Measurements from ENCODE around the gene KLHDC7B. TPM values are rescaled to one million over a fixed set of nuclear protein-coding genes. Genes with fewer than 3 reads are reported as not detected.

Gene KLHDC7B
- total RNA-seq, 2 experiments from 2014 or later = 10.6 to 12.0 TPM

- H3K4me1 Mint-ChIP-seq (ENCODE audit: low read depth) = peaks cover 33% of the 10 kb centered on the region
- H3K27me3 Mint-ChIP-seq (ENCODE audit: low read depth) = no peaks in the 10 kb centered on the region
Measured at GRCh38 chr22:50584106-50585096, 38.7 kb downstream of the KLHDC7B start.

GRCh38 chr22:50585238-50585637 lies 39.5 kb downstream of the KLHDC7B start:
- no peak for DNase-seq
- no peak overlapping the region for H3K4me3 Mint-ChIP-seq
- H3K4me1 Mint-ChIP-seq (ENCODE audit: low read depth) = peaks cover 25% of the 10 kb centered on the region
- no peaks in the 10 kb centered on the region for H3K27me3 Mint-ChIP-seq (ENCODE audit: low read depth)
- no peaks in the 10 kb centered on the region for H3K9me3 Mint-ChIP-seq (ENCODE audit: insufficient read depth)
- no peak overlapping the region for H3K27ac Mint-ChIP-seq
- peaks cover 19% of the 10 kb centered on the region for H3K36me3 Mint-ChIP-seq (ENCODE audit: low read depth)
- POLR2A ChIA-PET = no interaction called here
- ATAC-seq = no peak
- CTCF ChIA-PET = no interaction called here

More at GRCh38 chr22:50584106-50585096, 38.7 kb downstream of the KLHDC7B start:
- POLR2A ChIA-PET = interaction anchor here (1.2 kb wide), 1 partner anchor 27 kb away, joined by 3 read pairs; no protein-coding TSS in a partner anchor
- Mint-ChIP-seq H3K36me3 (ENCODE audit: low read depth) (peaks cover 27% of the 10 kb centered on the region), H3K9me3 (ENCODE audit: insufficient read depth) (no peaks in the 10 kb centered on the region), H3K27ac (no peak overlapping the region), H3K4me3 (peak overlapping the region; percentile 98)
- CTCF ChIA-PET = no interaction called here
- ATAC-seq (no peak), DNase-seq (no peak)

GRCh38 chr22:50585781-50586180 lies 40.1 kb downstream of the KLHDC7B start:
- POLR2A ChIA-PET = interaction anchor here (0.6 kb wide), 1 partner anchor 53 kb away, joined by 3 read pairs; no protein-coding TSS in a partner anchor
- no peak overlapping the region for H3K4me3 Mint-ChIP-seq
- CTCF ChIA-PET = no interaction called here
- H3K27me3 Mint-ChIP-seq (ENCODE audit: low read depth) = no peaks in the 10 kb centered on the region
- no peaks in the 10 kb centered on the region for H3K9me3 Mint-ChIP-seq (ENCODE audit: insufficient read depth)
- no peak for DNase-seq
- H3K27ac Mint-ChIP-seq = no peak overlapping the region
- H3K4me1 Mint-ChIP-seq (ENCODE audit: low read depth) = peaks cover 21% of the 10 kb centered on the region
- ATAC-seq = no peak
- H3K36me3 Mint-ChIP-seq (ENCODE audit: low read depth) = peaks cover 15% of the 10 kb centered on the region

- no peak for DNase-seq
- peaks cover 16% of the 10 kb centered on the region for H3K4me1 Mint-ChIP-seq (ENCODE audit: low read depth)
- peaks cover 13% of the 10 kb centered on the region for H3K36me3 Mint-ChIP-seq (ENCODE audit: low read depth)
- H3K27ac Mint-ChIP-seq = no peak overlapping the region
- H3K27me3 Mint-ChIP-seq (ENCODE audit: low read depth) = no peaks in the 10 kb centered on the region
- CTCF ChIA-PET = interaction anchor here (0.8 kb wide), 1 partner anchor 35 kb away, joined by 3 read pairs; no protein-coding TSS in a partner anchor
- POLR2A ChIA-PET = no interaction called here
- no peaks in the 10 kb centered on the region for H3K9me3 Mint-ChIP-seq (ENCODE audit: insufficient read depth)
- no peak for ATAC-seq
- H3K4me3 Mint-ChIP-seq = no peak overlapping the region
Measured at GRCh38 chr22:50586416-50586815, 40.7 kb downstream of the KLHDC7B start.

GRCh38 chr22:50587407-50587806 lies 41.7 kb downstream of the KLHDC7B start:
- CTCF ChIA-PET = interaction anchor here (0.8 to 1.2 kb wide), 2 partner anchors 34 to 62 kb away, joined by 3 read pairs; partner anchors contain the start of gene SCO2
- POLR2A ChIA-PET = interaction anchor here (1.3 kb wide), 1 partner anchor 62 kb away, joined by 3 read pairs; the partner anchor contains the start of gene SCO2
- H3K9me3 Mint-ChIP-seq (ENCODE audit: insufficient read depth) = no peaks in the 10 kb centered on the region
- no peak for ATAC-seq
- H3K27ac Mint-ChIP-seq = no peak overlapping the region
- no peak overlapping the region for H3K4me3 Mint-ChIP-seq
- peaks cover 2% of the 10 kb centered on the region for H3K27me3 Mint-ChIP-seq (ENCODE audit: low read depth)
- peaks cover 10% of the 10 kb centered on the region for H3K4me1 Mint-ChIP-seq (ENCODE audit: low read depth)
- H3K36me3 Mint-ChIP-seq (ENCODE audit: low read depth) = peaks cover 8% of the 10 kb centered on the region
- no peak for DNase-seq

GRCh38 chr22:50595189-50595588 lies 49.5 kb downstream of the KLHDC7B start:
- CTCF ChIA-PET = no interaction called here
- ATAC-seq (no peak), DNase-seq (no peak)
- H3K36me3 Mint-ChIP-seq (ENCODE audit: low read depth) = no peaks in the 10 kb centered on the region
- H3K27ac Mint-ChIP-seq = no peak overlapping the region
- peaks cover 4% of the 10 kb centered on the region for H3K4me1 Mint-ChIP-seq (ENCODE audit: low read depth)
- peaks cover 11% of the 10 kb centered on the region for H3K27me3 Mint-ChIP-seq (ENCODE audit: low read depth)
- H3K9me3 Mint-ChIP-seq (ENCODE audit: insufficient read depth) = no peaks in the 10 kb centered on the region
- POLR2A ChIA-PET = no interaction called here
- no peak overlapping the region for H3K4me3 Mint-ChIP-seq

GRCh38 chr22:50597097-50597496 lies 51.4 kb downstream of the KLHDC7B start:
- H3K27me3 Mint-ChIP-seq (ENCODE audit: low read depth) = peaks cover 18% of the 10 kb centered on the region
- peaks cover 1% of the 10 kb centered on the region for H3K36me3 Mint-ChIP-seq (ENCODE audit: low read depth)
- no peak for ATAC-seq
- ChIA-PET POLR2A (no interaction called here), CTCF (no interaction called here)
- peaks cover 10% of the 10 kb centered on the region for H3K4me1 Mint-ChIP-seq (ENCODE audit: low read depth)
- no peaks in the 10 kb centered on the region for H3K9me3 Mint-ChIP-seq (ENCODE audit: insufficient read depth)
- no peak for DNase-seq
- no peak overlapping the region for H3K4me3 Mint-ChIP-seq
- H3K27ac Mint-ChIP-seq = no peak overlapping the region

- peaks cover 1% of the 10 kb centered on the region for H3K36me3 Mint-ChIP-seq (ENCODE audit: low read depth)
- H3K9me3 Mint-ChIP-seq (ENCODE audit: insufficient read depth) = no peaks in the 10 kb centered on the region
- H3K27ac Mint-ChIP-seq = no peak overlapping the region
- peaks cover 12% of the 10 kb centered on the region for H3K4me1 Mint-ChIP-seq (ENCODE audit: low read depth)
- DNase-seq = peak; percentile 79
- H3K4me3 Mint-ChIP-seq = peak overlapping the region; percentile 53
- POLR2A ChIA-PET = interaction anchor here (1.3 kb wide), 1 partner anchor 37 kb away, joined by 4 read pairs; the partner anchor contains the start of gene SYCE3
- peak; percentile 88 for ATAC-seq
- CTCF ChIA-PET = interaction anchor here (0.7 to 1.0 kb wide), 2 partner anchors 36 to 74 kb away, joined by 3 read pairs; partner anchors contain the start of gene SCO2
- peaks cover 34% of the 10 kb centered on the region for H3K27me3 Mint-ChIP-seq (ENCODE audit: low read depth)
Measured at GRCh38 chr22:50599816-50600455, 54.2 kb downstream of the KLHDC7B start.

GRCh38 chr22:50600538-50600937 lies 54.8 kb downstream of the KLHDC7B start, which contains the start of gene MAPK8IP2:
TSS of gene MAPK8IP2 (plus strand) at chr22:50600793. CDS start at chr22:50600819, 26 bp downstream.
- H3K4me1 Mint-ChIP-seq (ENCODE audit: low read depth) = peaks cover 12% of the 10 kb centered on the region
- peaks cover 1% of the 10 kb centered on the region for H3K36me3 Mint-ChIP-seq (ENCODE audit: low read depth)
- DNase-seq (no peak), ATAC-seq (peak; percentile 50)
- peak within 1 kb of the TSS; percentile 59 for H3K4me3 Mint-ChIP-seq
- POLR2A ChIA-PET = interaction anchor here (1.3 kb wide), 1 partner anchor 37 kb away, joined by 4 read pairs; the partner anchor contains the start of gene SYCE3
- H3K27me3 Mint-ChIP-seq (ENCODE audit: low read depth) = peaks cover 38% of the 10 kb centered on the region
- CTCF ChIA-PET = interaction anchor here (1.0 kb wide), 1 partner anchor 75 kb away, joined by 3 read pairs; the partner anchor contains the start of gene SCO2
- no peaks in the 10 kb centered on the region for H3K9me3 Mint-ChIP-seq (ENCODE audit: insufficient read depth)
- no peak within 1 kb of the TSS for H3K27ac Mint-ChIP-seq
